ENCODE measurements around the gene CCDC80. TPM values are rescaled to one million over a fixed set of nuclear protein-coding genes. Genes with fewer than 3 reads are reported as not detected.

The CCDC80 gene
- total RNA-seq, 1 donor from 2014 or later: 0.23 TPM

- peaks cover 40% of the 10 kb centered on the region for H3K4me1 Mint-ChIP-seq (ENCODE audit: low read depth)
- H3K27me3 Mint-ChIP-seq (ENCODE audit: insufficient read depth): peaks cover 4% of the 10 kb centered on the region
- no peak for DNase-seq (ENCODE audit: low spot score)
- no peak overlapping the region for H3K4me3 Mint-ChIP-seq
- intact Hi-C loops (cut with micrococcal nuclease): no loop called here
- H3K9me3 Mint-ChIP-seq: no peaks in the 10 kb centered on the region
- peaks cover 7% of the 10 kb centered on the region for H3K36me3 Mint-ChIP-seq (ENCODE audit: low read depth)
- no peak overlapping the region for H3K27ac Mint-ChIP-seq
Measured at GRCh38 chr3:112651516-112651915, 10.6 kb upstream of the CCDC80 start.

DNA sequence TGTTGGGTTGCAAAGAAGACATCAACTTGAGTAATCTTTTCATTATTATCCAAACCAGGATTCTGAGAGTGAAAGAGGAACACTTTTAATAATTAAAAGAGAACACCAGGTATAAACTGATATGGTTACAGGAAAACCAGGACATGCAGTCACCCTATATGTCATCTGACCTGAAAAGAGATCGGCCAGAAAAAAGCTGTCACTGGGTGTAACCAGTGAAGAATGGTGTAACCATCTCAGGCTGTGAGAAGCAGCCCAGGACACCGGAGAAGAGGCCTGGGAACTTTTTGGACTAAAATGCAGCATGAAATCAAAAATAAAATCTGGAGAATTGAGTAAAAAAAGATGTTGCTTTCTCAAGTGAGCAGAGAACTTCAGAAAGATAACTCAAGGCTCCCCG lies 10.1 kb upstream of the CCDC80 start:
- peaks cover 7% of the 10 kb centered on the region for H3K36me3 Mint-ChIP-seq (ENCODE audit: low read depth)
- no peak overlapping the region for H3K27ac Mint-ChIP-seq
- H3K4me3 Mint-ChIP-seq: no peak overlapping the region
- H3K4me1 Mint-ChIP-seq (ENCODE audit: low read depth): peaks cover 40% of the 10 kb centered on the region
- intact Hi-C loops (cut with micrococcal nuclease): no loop called here
- DNase-seq (ENCODE audit: low spot score): no peak
- H3K9me3 Mint-ChIP-seq: no peaks in the 10 kb centered on the region
- H3K27me3 Mint-ChIP-seq (ENCODE audit: insufficient read depth): peaks cover 5% of the 10 kb centered on the region

DNA sequence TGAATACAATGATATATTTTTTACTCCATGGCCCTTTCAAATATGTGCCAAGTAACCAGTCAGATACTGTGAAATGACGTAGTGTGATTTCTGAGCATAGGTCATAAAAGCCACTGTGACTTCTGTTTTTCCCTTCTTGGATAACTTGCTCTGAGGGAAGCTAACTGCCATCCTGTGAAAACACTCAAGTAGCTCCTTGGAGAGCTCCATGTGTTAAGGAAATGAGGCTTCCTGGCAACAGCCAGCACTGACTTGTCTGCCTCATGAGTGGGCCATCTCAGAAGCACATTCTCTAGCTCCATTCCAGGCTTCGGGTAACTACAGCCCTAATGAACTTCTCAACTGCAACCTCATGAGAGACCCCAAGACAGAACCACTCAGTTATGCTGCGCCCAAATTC lies 9.5 kb upstream of the CCDC80 start:
- no peak overlapping the region for H3K27ac Mint-ChIP-seq
- H3K4me1 Mint-ChIP-seq (ENCODE audit: low read depth): peaks cover 36% of the 10 kb centered on the region
- no peak for DNase-seq (ENCODE audit: low spot score)
- H3K4me3 Mint-ChIP-seq: no peak overlapping the region
- peaks cover 7% of the 10 kb centered on the region for H3K36me3 Mint-ChIP-seq (ENCODE audit: low read depth)
- intact Hi-C loops (cut with micrococcal nuclease): no loop called here
- H3K9me3 Mint-ChIP-seq: no peaks in the 10 kb centered on the region
- H3K27me3 Mint-ChIP-seq (ENCODE audit: insufficient read depth): peaks cover 5% of the 10 kb centered on the region

DNA sequence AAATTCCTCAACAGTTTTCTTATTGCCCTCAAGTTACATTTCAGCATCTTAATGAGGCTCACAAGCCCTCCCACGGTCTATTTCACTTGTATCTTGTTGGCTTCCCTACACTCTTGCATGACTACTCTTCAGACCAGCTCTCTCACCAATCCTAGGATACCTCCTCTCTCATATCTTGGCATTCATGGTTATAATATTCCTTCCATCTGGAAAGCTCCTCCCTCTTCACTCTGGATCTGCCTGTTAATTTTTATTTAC lies 8.5 kb upstream of the CCDC80 start:
- peak overlapping the region; percentile 19 for H3K27ac Mint-ChIP-seq
- no peaks in the 10 kb centered on the region for H3K9me3 Mint-ChIP-seq
- peaks cover 30% of the 10 kb centered on the region for H3K4me1 Mint-ChIP-seq (ENCODE audit: low read depth)
- peaks cover 5% of the 10 kb centered on the region for H3K27me3 Mint-ChIP-seq (ENCODE audit: insufficient read depth)
- DNase-seq (ENCODE audit: low spot score): no peak
- intact Hi-C loops (cut with micrococcal nuclease): no loop called here
- H3K36me3 Mint-ChIP-seq (ENCODE audit: low read depth): peaks cover 5% of the 10 kb centered on the region
- H3K4me3 Mint-ChIP-seq: no peak overlapping the region

DNA sequence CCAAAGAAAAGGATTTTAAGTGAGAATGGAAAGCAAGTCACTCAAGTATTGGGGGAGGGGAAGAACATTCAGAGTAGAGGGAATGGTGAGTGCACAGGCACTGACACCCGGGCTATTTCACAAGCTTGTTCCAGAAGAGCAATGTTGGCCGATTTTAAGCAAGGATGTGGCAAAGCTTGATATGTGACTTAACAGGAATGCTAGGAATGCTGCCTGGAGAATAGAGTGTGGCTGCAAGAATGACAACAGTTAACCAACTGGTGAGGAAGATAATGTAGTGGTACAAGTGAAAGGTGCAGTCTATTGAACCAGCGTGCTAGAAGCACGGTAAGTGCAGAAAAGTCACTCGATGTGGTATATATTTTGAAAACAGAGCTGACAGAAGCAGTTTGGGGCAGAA lies 6.2 kb upstream of the CCDC80 start:
- peaks cover 6% of the 10 kb centered on the region for H3K36me3 Mint-ChIP-seq (ENCODE audit: low read depth)
- H3K27me3 Mint-ChIP-seq (ENCODE audit: insufficient read depth): peaks cover 5% of the 10 kb centered on the region
- H3K4me3 Mint-ChIP-seq: no peak overlapping the region
- no peak overlapping the region for H3K27ac Mint-ChIP-seq
- DNase-seq (ENCODE audit: low spot score): no peak
- peaks cover 49% of the 10 kb centered on the region for H3K4me1 Mint-ChIP-seq (ENCODE audit: low read depth)
- intact Hi-C loops (cut with micrococcal nuclease): no loop called here
- no peaks in the 10 kb centered on the region for H3K9me3 Mint-ChIP-seq

- Mint-ChIP-seq H3K4me3 (no peak overlapping the region), H3K27ac (no peak overlapping the region), H3K4me1 (ENCODE audit: low read depth) (peaks cover 49% of the 10 kb centered on the region), H3K9me3 (no peaks in the 10 kb centered on the region), H3K36me3 (ENCODE audit: low read depth) (peaks cover 6% of the 10 kb centered on the region), H3K27me3 (ENCODE audit: insufficient read depth) (peaks cover 5% of the 10 kb centered on the region)
- intact Hi-C loops (cut with micrococcal nuclease): no loop called here
- no peak for DNase-seq (ENCODE audit: low spot score)
Measured at GRCh38 chr3:112646623-112647022, 5.7 kb upstream of the CCDC80 start.

- Mint-ChIP-seq H3K4me3 (no peak overlapping the region), H3K36me3 (ENCODE audit: low read depth) (peaks cover 6% of the 10 kb centered on the region), H3K9me3 (no peaks in the 10 kb centered on the region), H3K27me3 (ENCODE audit: insufficient read depth) (peaks cover 5% of the 10 kb centered on the region), H3K4me1 (ENCODE audit: low read depth) (peaks cover 39% of the 10 kb centered on the region), H3K27ac (no peak overlapping the region)
- DNase-seq (ENCODE audit: low spot score): no peak
- intact Hi-C loops (cut with micrococcal nuclease): no loop called here
Measured at GRCh38 chr3:112644453-112644852, 3.5 kb upstream of the CCDC80 start.

DNA sequence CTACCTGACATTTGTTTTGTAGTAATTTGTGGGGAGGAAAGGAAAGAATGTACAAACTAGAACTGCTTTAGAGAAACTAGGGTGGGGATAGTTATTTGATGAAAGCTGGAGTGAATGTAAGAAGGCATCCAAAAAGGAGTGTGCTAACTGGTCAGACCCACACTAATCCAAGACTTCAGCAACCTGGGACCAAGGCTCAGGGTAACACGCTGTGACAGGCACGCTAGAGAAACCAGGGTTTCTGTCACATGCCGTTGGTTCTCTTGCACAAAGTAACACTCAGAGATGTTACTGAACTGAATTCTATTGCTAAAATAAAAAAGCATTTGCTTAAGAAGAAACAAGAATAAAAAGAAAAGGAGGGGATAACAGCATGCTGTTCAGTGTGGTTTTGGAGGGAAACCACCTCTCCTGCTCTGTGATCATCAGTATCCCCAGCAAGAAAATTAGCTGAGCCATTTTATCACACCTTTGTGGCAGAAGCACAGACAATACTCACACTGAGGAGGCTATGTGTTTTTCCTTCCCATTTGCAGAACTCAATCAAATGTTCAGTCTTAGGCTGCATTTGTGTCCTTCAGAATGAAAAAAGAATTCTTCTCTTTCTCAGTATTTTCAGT lies 2.8 kb upstream of the CCDC80 start:
- Mint-ChIP-seq H3K4me3 (peak overlapping the region; percentile 68), H3K9me3 (no peaks in the 10 kb centered on the region), H3K27ac (no peak overlapping the region), H3K27me3 (ENCODE audit: insufficient read depth) (peaks cover 5% of the 10 kb centered on the region), H3K4me1 (ENCODE audit: low read depth) (peaks cover 32% of the 10 kb centered on the region), H3K36me3 (ENCODE audit: low read depth) (peaks cover 6% of the 10 kb centered on the region)
- intact Hi-C loops (cut with micrococcal nuclease): loop anchor here (1.0 to 2.0 kb wide), 12 partner anchors 29 to 645 kb away; a partner anchor contains a TSS
- DNase-seq (ENCODE audit: low spot score): no peak

GRCh38 chr3:112642912-112643506 lies 2.1 kb upstream of the CCDC80 start:
- Mint-ChIP-seq H3K27me3 (ENCODE audit: insufficient read depth) (peaks cover 5% of the 10 kb centered on the region), H3K27ac (peak overlapping the region; percentile 61), H3K9me3 (no peaks in the 10 kb centered on the region), H3K4me3 (peak overlapping the region; percentile 68), H3K36me3 (ENCODE audit: low read depth) (peaks cover 6% of the 10 kb centered on the region), H3K4me1 (ENCODE audit: low read depth) (peaks cover 27% of the 10 kb centered on the region)
- intact Hi-C loops (cut with micrococcal nuclease): loop anchor here (1.0 to 2.0 kb wide), 12 partner anchors 29 to 645 kb away; a partner anchor contains a TSS
- peak; percentile 74 for DNase-seq (ENCODE audit: low spot score)

DNA sequence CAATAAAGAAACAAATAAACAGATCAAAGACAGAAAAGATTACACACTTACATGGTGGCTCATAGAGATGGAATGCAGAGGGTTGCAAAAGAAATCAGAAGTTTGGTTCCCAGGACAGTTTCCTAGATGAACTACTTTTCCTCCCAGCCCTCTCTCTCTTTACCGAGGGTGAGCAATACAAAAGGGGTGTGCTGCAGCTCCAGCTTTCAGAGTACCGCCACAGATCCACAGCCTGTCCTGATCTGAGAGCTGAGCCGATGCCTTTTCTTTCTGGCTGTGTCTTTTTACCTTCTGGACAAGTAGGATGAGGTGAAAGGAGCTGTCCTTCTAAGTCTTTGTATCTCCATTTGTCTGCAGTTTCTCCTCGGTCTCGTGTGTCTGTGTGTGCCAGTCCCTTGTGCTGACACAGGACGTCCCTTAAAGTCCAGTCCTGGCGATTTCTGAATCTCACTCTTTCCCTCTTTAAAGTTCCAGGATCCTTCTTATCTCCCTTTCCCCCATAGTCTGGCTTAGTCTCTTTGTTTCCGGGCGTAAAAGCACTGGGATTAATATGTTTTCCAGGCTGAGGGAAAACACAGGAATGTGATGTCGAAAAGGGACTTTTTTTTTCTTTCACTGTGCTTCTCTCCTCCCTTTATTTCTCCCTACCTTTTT lies 540 bp downstream of the CCDC80 start:
- DNase-seq (ENCODE audit: low spot score): no peak
- Mint-ChIP-seq H3K4me1 (ENCODE audit: low read depth) (peaks cover 27% of the 10 kb centered on the region), H3K9me3 (no peaks in the 10 kb centered on the region), H3K36me3 (ENCODE audit: low read depth) (peaks cover 1% of the 10 kb centered on the region), H3K27me3 (ENCODE audit: insufficient read depth) (no peaks in the 10 kb centered on the region), H3K27ac (no peak overlapping the region), H3K4me3 (no peak overlapping the region)
- intact Hi-C loops (cut with micrococcal nuclease): no loop called here

GRCh38 chr3:112639455-112640225 lies 1.3 kb downstream of the CCDC80 start:
- intact Hi-C loops (cut with micrococcal nuclease): no loop called here
- Mint-ChIP-seq H3K27me3 (ENCODE audit: insufficient read depth) (no peaks in the 10 kb centered on the region), H3K9me3 (no peaks in the 10 kb centered on the region), H3K27ac (no peak overlapping the region), H3K4me3 (no peak overlapping the region), H3K36me3 (ENCODE audit: low read depth) (peaks cover 1% of the 10 kb centered on the region), H3K4me1 (ENCODE audit: low read depth) (peaks cover 35% of the 10 kb centered on the region)
- no peak for DNase-seq (ENCODE audit: low spot score)

DNA sequence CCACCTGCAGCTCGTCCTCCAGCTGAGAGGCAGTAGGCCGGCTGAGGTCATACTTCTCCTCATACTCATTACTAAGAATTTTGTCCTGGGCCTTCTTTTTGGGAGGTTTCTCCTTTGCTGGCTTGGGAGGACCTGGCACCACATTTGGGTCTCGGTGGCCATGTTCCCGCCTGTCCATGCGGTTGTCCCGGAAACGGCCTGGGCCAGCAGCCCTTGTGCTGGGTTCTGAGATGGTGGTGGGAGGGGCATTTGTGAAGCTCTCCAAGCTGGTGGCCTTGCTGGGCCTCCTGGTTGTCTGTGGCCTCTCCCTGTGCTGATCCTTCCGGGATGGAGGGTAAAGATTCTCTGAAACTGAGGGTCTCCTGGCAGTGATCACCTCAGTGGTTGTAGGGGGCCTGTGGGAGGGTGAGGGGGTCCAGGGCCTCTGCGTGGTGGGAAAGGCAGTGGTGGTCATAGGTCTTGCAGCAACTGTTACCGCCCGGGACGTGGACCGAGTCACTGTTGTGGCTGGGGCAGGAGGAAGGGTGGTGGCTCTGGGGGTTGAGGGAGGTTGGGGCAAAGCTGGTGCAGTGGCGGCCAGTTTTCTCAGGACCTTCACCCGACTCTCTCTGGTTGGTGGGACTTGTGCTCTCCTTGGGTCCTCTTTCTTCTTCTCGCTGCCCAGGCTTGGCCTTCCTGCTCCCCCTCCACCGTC lies 2.5 kb downstream of the CCDC80 start:
- Mint-ChIP-seq H3K36me3 (ENCODE audit: low read depth) (no peaks in the 10 kb centered on the region), H3K27ac (no peak overlapping the region), H3K4me3 (no peak overlapping the region), H3K4me1 (ENCODE audit: low read depth) (peaks cover 32% of the 10 kb centered on the region), H3K9me3 (no peaks in the 10 kb centered on the region), H3K27me3 (ENCODE audit: insufficient read depth) (no peaks in the 10 kb centered on the region)
- no peak for DNase-seq (ENCODE audit: low spot score)
- intact Hi-C loops (cut with micrococcal nuclease): no loop called here
